SKM-1 treated with dmso at 0.1 percent for 144 hours (cell line): Measurements from ENCODE around the gene ESR2.

Experiments
- DNase-seq: peaks from one replicate; lab custom pipeline; 2025; ENCODE audit not compliant: unreplicated experiment; lab: John Stamatoyannopoulos, UW

Gene ESR2

GRCh38 chr14:64266239-64266638 lies 27.9 kb downstream of the ESR2 start:
- DNase-seq: no peak

GRCh38 chr14:64265222-64265621 lies 28.9 kb downstream of the ESR2 start:
- DNase-seq: peak; percentile 10

- no peak for DNase-seq
These were observed 33.8 kb downstream of the ESR2 start for GRCh38 chr14:64260418-64260817.

GRCh38 chr14:64255756-64256155 lies 38.4 kb downstream of the ESR2 start:
- DNase-seq: no peak

GRCh38 chr14:64253672-64254071 lies 40.5 kb downstream of the ESR2 start:
- no peak for DNase-seq

- no peak for DNase-seq
These were observed 44.8 kb downstream of the ESR2 start for GRCh38 chr14:64249363-64249762.

- no peak for DNase-seq
These were observed 45.5 kb downstream of the ESR2 start for GRCh38 chr14:64248689-64249088.

- no peak for DNase-seq
These were observed 47.0 kb downstream of the ESR2 start for GRCh38 chr14:64247195-64247594.

GRCh38 chr14:64246688-64247087 lies 47.5 kb downstream of the ESR2 start:
- no peak for DNase-seq

- DNase-seq: no peak
These were observed 48.7 kb downstream of the ESR2 start for GRCh38 chr14:64245491-64245890.

- no peak for DNase-seq
These were observed 49.9 kb downstream of the ESR2 start for GRCh38 chr14:64244279-64244678.

GRCh38 chr14:64238631-64239030 lies 55.5 kb downstream of the ESR2 start:
- no peak for DNase-seq

- DNase-seq: no peak
These were observed 56.1 kb downstream of the ESR2 start for GRCh38 chr14:64238049-64238448.

GRCh38 chr14:64235652-64236640 lies 58.2 kb downstream of the ESR2 start:
- no peak for DNase-seq

- no peak for DNase-seq
These were observed 59.1 kb downstream of the ESR2 start for GRCh38 chr14:64234877-64235651.

- no peak for DNase-seq
These were observed 60.5 kb downstream of the ESR2 start for GRCh38 chr14:64233531-64234190.

- no peak for DNase-seq
These were observed 61.2 kb downstream of the ESR2 start for GRCh38 chr14:64232944-64233343.

- peak; percentile 14 for DNase-seq
These were observed 61.9 kb downstream of the ESR2 start for GRCh38 chr14:64232095-64232838.

- no peak for DNase-seq
These were observed 64.7 kb downstream of the ESR2 start for GRCh38 chr14:64229489-64229888.

GRCh38 chr14:64227856-64228255 lies 66.3 kb downstream of the ESR2 start:
- DNase-seq: no peak
